ENCODE results near the gene IER3.
A peak's percentile ranks its signal among the peaks of the same experiment; 100 is the strongest.

Gene IER3

DNA sequence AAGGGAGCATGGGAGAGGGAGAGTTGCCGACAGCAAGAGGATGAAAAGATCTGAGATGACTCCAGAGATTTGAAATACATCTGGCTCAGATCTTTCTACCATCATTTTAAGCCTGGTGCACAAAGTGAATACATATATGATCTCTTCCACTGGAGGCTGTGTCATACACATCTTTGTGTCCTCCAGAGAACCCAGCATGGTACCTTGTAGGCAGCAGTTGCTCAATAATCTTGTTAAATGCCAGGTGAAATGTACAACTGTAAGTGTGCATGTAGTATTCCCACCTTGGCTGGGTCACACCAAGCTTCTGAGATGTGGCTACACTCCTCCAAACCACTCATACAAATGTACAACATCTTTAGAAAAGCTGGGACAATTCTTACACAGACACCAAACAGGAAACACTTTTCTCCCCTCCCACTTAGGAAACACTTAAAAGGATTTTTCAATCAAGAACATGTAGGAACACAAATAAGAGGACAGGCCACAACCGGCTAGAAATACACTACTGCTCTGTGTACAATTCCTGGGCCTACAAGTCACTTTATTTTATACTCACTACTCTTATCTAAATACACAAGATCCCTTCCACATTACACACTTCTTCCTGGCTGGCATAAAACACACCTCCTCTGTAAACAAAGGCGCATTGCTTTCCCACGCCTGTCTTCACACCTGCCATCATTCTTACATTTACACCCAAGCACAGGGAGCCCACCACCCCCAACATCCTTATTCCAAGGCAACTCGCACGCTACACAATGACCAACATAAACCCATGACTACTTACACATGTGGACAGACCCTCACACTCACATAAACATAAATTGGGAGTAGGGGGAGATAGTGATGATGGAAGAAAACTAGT, 3.8 kb upstream of the IER3 start:
- TF ChIP-seq POLR2A (IDR thresholded peaks at IDR 0.05; ENCODE audit: low read depth, low read length) = no peak
- FAIRE-seq = no peak
- DNase-seq (ENCODE audit: insufficient read length, low spot score) = no peak

DNA sequence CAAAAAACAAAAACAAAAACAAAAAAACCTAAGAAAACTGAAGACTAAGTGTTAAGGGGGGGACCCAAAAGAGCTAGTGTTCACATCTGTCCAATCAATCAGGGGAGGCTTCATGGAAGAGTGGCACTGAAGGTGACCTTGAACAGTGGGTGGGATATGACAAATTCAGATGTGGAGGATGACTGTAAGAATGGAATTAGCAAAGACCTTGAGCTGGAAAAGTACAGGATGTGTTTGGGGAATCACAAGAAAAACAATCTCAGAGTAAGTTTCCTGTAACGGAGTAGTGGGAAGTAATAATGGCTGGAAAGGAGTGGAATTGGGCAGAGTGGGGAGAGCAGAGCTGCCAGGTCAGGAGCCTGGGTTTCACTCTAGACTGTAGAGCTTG, 2.9 kb upstream of the IER3 start:
- DNase-seq (ENCODE audit: insufficient read length, low spot score) (no peak), FAIRE-seq (no peak)
- TF ChIP-seq POLR2A (IDR thresholded peaks at IDR 0.05; ENCODE audit: low read depth, low read length) = no peak

DNA sequence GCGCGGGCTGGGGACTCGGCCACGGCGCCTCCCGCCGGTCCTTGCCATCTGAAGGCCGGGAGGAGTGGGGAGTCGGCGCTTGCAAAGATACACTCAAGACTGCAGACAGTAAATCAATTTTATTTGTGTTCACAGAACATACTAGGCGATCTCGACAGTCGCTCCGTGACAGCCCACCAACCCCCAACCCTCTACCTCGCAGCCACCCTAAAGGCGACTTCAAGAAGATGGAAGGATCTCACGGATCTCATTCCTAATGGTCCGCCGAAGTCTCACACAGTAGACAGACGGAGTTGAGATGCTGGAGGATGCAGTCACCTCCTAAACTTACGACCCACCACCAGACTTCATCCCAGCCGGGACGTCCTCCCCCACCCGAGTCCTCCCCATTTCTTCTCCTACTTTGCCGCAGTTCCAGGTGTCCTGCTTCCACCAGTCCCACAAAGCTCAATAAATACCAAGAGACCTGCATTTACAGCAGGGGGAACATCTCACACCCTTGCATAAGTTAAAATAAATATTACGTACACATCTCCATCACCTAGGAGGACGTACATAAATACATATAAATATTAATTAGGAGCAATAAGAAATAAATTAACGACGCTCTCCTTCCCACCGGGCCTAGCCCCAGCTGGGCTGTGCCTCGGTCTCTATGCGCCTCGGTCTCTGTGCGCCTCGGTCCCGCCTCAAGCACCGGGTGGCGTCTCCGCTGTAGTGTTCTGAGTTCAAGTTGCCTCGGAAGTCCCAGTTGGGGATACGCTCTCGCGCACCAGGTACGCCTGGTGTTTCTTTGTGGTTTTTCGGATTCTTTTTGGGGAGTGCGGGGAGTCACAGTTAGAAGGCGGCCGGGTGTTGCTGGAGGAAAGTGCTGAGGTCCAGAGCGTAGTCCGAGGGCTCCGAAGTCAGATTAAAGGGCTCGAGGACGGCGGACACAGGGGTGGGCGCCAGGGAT, 971 bp downstream of the IER3 start:
- no peak for FAIRE-seq

DNA sequence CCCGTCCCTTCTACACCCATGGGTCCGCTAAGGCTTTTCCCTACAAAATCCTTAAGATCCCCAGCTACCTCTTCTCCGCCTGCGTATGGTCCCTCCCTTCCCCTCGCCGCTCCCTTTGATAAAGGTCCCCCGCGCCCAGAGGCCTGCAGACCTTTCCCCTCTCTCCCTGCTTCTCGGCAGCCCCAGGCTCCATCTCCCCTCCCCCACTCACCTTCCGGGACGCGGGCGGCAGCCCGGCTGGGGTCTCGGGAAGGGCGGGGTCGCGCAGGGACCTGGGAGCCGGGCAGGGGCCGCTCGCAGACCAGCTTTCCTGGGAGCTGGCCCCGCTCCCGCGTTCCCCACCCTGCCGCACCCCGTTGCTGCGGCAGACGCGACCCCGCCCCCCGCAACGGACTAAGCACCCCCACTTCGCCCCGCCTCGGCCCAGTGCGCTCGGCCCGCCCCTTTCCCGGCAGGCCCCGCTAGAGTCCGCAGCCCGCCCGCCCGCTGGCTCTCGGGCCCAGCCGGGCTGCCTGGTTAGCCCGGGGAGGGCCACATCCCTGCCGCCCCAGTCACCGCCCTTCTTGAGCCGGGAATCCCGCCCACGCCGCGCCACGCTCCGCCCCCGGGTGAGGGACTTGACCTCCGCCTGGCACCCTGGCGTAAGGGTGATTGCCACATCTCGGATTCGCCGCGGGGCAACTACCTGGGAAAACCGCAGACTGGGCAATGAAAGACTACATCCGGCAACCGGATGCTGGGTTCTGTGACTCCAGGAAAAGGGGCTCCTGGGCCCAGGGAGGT, 1.8 kb downstream of the IER3 start, which contains the start of gene FLOT1:
Gene FLOT1, minus strand, starts transcription at position 372 of the 783 bp plus-strand sequence. CDS start 498 bp downstream, outside the sequence.
- DNase-seq (ENCODE audit: insufficient read length, low spot score) (peak; percentile 77), FAIRE-seq (no peak)
- no peak; the same call in none of the 2 replicates for TF ChIP-seq POLR2A (IDR thresholded peaks at IDR 0.05; ENCODE audit: low read depth, low read length)

More for the DNA sequence above, 971 bp downstream of the IER3 start:
- peak; percentile 19; the same call in 1 of the 2 replicates for TF ChIP-seq POLR2A (IDR thresholded peaks at IDR 0.05; ENCODE audit: low read depth, low read length)
- no peak for DNase-seq (ENCODE audit: insufficient read length, low spot score)

DNA sequence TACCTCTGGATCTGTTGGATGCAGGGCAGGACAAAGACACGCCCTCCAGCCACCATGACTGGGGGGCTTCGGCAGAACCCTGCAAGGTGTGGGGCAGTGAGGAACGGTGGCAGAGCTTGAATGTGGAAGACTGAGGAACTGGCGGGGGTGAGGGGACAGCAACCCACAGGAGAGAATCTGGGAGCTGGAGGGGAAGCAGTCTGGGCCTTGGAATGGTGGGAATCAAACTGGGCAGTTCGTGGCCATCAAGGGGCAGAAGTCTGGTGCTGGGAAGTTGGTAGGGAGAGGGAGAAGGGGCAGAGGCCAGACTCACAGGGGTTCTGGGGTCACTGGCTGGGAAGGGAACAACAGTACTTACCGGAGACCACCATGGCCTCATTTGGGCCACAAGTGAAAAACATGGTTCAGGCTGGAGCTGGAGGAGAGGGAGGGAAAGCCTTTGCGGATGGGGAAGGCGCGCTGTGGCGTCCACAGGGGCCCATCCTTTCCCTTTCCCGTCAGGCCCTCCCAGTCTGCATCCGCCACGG, 2.5 kb downstream of the IER3 start:
- TF ChIP-seq POLR2A (IDR thresholded peaks at IDR 0.05; ENCODE audit: low read depth, low read length) = no peak; the same call in 1 of the 2 replicates
- DNase-seq (ENCODE audit: insufficient read length, low spot score) = no peak
- no peak for FAIRE-seq

DNA sequence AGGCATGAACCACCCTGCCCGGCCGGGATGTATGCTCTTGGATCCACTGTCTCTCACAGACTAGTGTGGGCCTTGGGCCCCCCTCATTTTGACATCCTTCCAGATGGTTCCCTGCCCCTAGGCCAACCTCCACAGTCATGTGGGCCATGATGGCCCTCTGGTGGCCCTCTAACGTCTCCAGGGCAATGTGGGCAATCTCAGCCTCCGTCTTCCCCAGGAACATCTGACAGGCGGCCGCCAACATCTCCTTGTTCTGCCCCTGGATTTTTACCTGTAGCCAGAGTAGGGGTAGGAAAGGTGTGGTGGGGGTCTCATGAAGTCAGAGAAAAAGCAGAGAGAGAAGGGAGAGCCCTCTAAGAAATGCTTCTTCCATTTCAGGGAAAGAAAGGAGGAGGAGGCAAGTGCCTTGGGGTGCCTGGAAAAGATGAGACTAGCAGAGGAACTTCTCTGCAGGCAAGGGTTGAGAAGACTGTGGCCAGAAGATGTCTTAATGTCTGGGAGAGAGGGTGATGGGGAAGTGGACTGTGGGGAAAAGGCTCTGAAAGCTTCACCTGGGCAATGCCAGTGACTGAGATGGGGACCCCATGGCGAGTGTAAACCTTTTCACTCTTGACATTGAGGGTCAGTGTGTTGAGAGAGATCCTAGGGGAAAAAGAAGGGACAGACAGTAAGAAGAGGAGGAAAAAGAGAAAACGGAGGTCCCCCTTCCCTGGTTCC, 3.1 kb downstream of the IER3 start:
- TF ChIP-seq POLR2A (IDR thresholded peaks at IDR 0.05; ENCODE audit: low read depth, low read length) = no peak
- DNase-seq (ENCODE audit: insufficient read length, low spot score) (no peak), FAIRE-seq (no peak)

DNA sequence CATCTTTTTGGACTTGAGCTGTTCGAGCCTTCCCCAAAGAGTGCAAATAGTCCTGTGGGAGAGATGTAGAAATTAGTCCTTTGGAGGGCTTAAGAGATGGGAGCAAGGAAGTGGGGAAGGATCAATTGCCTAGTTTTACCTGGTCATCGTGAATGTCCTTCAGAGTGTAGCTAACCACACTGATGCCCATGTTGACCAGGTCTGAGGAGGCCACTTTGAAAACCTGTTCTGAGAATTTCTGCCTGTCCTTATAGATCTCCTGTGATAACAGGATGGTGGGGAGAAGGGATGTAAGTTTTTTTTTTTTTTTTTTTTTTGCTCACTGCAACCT, 3.8 kb downstream of the IER3 start:
- DNase-seq (ENCODE audit: insufficient read length, low spot score) (no peak), FAIRE-seq (no peak)
- no peak for TF ChIP-seq POLR2A (IDR thresholded peaks at IDR 0.05; ENCODE audit: low read depth, low read length)

DNA sequence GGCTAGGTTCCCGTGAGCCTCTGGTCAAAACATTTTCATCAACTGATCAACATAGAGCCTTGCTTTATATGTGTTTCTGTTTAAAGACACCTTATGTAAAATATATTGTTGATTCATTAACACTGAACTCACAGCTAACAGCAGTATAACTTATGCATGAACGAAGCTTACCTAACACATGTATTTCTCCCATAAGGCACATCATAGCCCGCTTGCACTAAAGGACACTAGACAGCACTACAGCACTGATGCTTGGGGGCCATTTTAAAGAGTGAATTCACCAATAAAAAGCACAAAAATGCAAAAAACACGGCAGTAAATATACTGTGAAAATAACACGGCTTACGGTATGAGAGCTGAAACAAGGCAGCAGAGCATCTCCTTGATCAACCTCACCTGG, 5.8 kb downstream of the IER3 start:
- no peak for TF ChIP-seq POLR2A (IDR thresholded peaks at IDR 0.05; ENCODE audit: low read depth, low read length)
- no peak for DNase-seq (ENCODE audit: insufficient read length, low spot score)
- FAIRE-seq = no peak

DNA sequence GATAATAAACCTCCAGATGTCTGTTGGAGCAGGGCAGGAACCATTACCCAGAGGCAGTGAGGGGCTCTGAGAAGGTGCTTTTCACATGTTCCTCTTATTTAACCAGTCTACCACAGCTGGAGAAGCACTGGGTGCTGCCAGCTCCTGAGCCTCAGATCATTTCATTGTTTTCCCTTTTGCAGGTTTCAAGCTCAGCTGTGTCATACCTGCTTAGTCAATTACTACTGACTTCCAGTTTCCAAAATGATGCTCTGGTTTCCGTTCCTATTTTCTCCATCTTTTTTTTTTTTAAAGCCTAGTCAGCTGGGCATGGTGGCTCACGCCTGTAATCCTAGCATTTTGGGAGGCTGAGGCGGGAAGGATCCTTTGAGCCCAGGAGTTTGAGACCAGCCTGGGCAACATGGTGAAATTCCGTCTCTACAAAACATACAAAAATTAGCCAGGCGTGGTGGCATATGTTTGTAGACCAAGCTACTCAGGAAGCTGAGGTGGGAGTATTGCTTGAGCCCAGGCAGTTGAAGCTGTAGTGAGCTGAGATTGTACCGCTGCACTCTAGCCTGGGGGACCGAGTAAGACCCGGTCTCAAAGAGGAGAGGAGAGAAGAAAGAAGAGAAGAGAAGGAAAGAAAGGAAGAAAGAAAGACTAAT, 8.6 kb downstream of the IER3 start:
- no peak for FAIRE-seq
- no peak for TF ChIP-seq POLR2A (IDR thresholded peaks at IDR 0.05; ENCODE audit: low read depth, low read length)
- DNase-seq (ENCODE audit: insufficient read length, low spot score) = no peak

DNA sequence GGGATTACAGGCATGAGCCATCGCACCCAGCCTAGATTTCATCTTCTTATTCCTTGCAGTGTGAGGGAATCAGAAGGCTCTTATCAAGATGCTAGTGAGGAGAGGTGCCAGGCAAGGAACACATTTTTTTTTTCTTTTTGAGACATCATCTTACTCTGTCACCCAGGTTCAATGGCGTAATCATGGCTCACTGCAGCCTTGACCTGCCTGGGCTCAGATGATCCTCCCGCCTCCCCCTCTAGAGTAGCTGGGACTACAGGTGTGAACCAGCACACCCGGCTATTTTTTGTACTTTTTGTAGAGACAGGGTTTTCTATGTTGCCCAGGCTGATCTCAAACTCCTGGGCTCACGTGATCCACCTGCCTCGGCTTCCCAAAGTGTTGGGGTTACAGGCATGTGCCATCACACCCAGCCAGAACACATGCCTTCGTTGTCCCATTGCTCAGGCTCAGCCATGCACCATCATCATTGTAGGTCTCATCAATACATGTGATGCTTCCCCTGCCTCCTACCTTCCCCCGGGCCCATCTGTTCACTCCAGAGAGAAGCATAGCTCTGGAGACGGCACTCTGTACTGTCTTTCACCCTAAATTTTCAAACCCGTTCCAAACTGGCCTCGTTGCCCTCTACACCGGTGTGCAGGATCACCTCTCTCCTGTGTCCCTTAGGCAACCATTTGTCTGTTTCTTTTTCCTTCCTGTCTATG, 12.0 kb downstream of the IER3 start:
- FAIRE-seq = no peak
- TF ChIP-seq POLR2A (IDR thresholded peaks at IDR 0.05; ENCODE audit: low read depth, low read length) = no peak
- DNase-seq (ENCODE audit: insufficient read length, low spot score) = no peak

DNA sequence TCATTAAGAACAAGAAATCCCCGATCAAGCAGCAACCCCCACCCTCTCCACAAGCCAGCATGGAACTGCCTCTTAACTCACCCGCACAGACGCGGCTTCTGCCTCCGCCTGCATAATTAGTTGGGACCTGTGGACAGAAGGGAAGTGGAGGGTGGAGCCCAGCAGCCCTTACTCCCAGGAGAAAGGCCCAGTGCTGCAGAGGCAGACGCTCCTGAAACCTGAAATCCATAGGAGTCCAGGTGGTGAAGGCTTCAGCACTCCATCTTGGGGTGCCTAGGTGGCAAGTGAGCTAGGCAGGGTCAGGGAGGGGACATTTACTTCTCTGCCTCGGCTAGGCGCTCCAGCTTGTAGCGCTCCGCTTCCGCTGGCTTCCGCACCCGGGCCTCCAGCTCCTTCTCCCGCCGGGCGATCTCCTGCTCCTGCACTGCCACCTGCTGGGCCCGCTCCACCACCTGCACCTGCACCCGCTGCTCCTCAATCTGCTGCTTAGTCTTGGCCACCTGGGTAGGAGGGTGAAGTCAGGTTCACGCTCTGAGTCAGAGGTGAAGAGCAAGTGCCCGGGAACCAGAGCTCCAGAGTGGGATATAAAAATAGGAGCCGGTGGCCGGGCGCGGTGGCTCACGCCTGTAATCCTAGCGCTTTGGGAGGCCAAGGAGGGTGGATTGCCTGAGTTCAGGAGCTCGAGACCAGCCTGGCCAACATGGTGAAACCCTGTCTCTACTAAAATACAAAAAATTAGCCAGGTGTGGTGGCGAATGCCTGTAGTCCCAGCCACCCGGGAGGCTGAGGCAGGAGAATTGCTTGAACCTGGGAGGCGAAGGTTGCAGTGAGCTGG, 13.5 kb downstream of the IER3 start:
- DNase-seq (ENCODE audit: insufficient read length, low spot score) = no peak
- no peak for TF ChIP-seq POLR2A (IDR thresholded peaks at IDR 0.05; ENCODE audit: low read depth, low read length)
- FAIRE-seq = no peak

All from H54 (cell line).